MCF 10A (cell line): ENCODE measurements around the gene GAGE12J. TPM values are rescaled to one million over a fixed set of nuclear protein-coding genes. Genes with fewer than 3 reads are reported as not detected.
"Not testable (repeated sequence)": the region's sequence is repeated elsewhere in the genome, so short reads cannot be mapped to it uniquely, and the experiment has no call there.

Experiments used
- BruUV-seq: library from RNA; stranded (reverse); fragments of 400-500 nt; replicated peaks from 2 replicates; lab custom pipeline; 2021; lab: Mats Ljungman, UMichigan
- CTCF ChIA-PET: fragments of 300-600 bp; sonication (Branson Sonifier 250); formaldehyde crosslinking; extraction: SDS; loops from one replicate; lab custom pipeline; 2021; ENCODE audit warnings: antibody characterized with exemption, inconsistent platforms; lab: Yijun Ruan, JAX
- POLR2A ChIA-PET: fragments of 300-600, 350-650 bp; sonication (Branson Sonifier 250); formaldehyde crosslinking; extraction: SDS; loops from one replicate; lab custom pipeline; 2020; ENCODE audit warnings: antibody characterized with exemption, inconsistent platforms; lab: Yijun Ruan, JAX
- DNase-seq: peaks from one replicate; pipeline ENCODE4 v3.0.0-alpha.2; 2018; ENCODE audit not compliant: unreplicated experiment
- H3K27ac Mint-ChIP-seq: one replicate; pipeline ENCODE4 v1.8.0; 2022; ENCODE audit warnings: mild to moderate bottlenecking, low read depth, mixed read lengths; ENCODE audit not compliant: unreplicated experiment
- H3K27me3 Mint-ChIP-seq: one replicate; pipeline ENCODE4 v1.8.0; 2022; ENCODE audit warnings: mixed read lengths; ENCODE audit not compliant: insufficient read depth, unreplicated experiment
- H3K36me3 Mint-ChIP-seq: one replicate; pipeline ENCODE4 v1.8.0; 2022; ENCODE audit warnings: mild to moderate bottlenecking, moderate library complexity, mixed read lengths; ENCODE audit not compliant: insufficient read depth, unreplicated experiment
- H3K4me1 Mint-ChIP-seq: one replicate; pipeline ENCODE4 v1.8.0; 2022; ENCODE audit warnings: mixed read lengths; ENCODE audit not compliant: insufficient read depth, unreplicated experiment
- H3K4me3 Mint-ChIP-seq: one replicate; pipeline ENCODE4 v1.8.0; 2022; ENCODE audit warnings: mild to moderate bottlenecking, moderate library complexity, mixed read lengths; ENCODE audit not compliant: unreplicated experiment
- H3K9me3 Mint-ChIP-seq: one replicate; pipeline ENCODE4 v1.8.0; 2022; ENCODE audit warnings: mixed read lengths; ENCODE audit not compliant: unreplicated experiment
- intact Hi-C: fragments of 100-400 bp; cut with micrococcal nuclease; formaldehyde crosslinking; loops from 2 replicates; pipeline ENCODE4 v1.14.1; 2022
- total RNA-seq: library from RNA; stranded (reverse); gene quantifications from 2 replicates; pipeline ENCODE4 v1.2.3, GENCODE V29; 2022

Gene GAGE12J
- total RNA-seq, 1 experiment from 2014 or later, result not detected

DNA sequence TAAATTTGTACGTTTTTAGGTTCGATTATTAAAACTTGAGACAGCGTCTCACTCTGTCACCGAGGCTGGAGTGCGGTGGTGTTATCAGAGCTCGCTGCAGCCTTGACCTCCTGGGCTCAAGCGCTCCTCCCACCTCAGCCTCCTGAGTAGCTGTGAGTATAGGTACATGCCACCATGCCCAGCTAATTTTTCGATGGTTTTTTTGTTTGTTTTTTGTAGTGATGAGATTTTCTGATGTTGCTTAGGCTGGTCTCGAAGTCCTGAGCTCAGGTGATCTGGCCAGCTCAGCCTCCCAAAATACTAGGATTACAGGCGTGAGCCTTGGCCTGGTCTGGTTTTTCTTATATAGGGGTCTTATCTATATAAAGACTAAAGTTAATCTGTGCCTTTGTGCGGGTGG is 8.6 kb downstream of the GAGE12J start:
- H3K27ac Mint-ChIP-seq, H3K4me3 Mint-ChIP-seq, DNase-seq, CTCF ChIA-PET, H3K36me3 Mint-ChIP-seq, H3K4me1 Mint-ChIP-seq, H3K9me3 Mint-ChIP-seq, H3K27me3 Mint-ChIP-seq, BruUV-seq, intact Hi-C loops, POLR2A ChIA-PET: not testable (repeated sequence)

GRCh38 chrX:49331282-49331681 is 9.4 kb downstream of the GAGE12J start, which contains the start of gene GAGE13:
Gene GAGE13 (plus strand): TSS chrX:49331582. CDS start chrX:49332738, 1,156 bp downstream.
- H3K27me3 Mint-ChIP-seq, intact Hi-C loops, DNase-seq, H3K9me3 Mint-ChIP-seq, POLR2A ChIA-PET, BruUV-seq, H3K27ac Mint-ChIP-seq, H3K4me3 Mint-ChIP-seq, CTCF ChIA-PET, H3K36me3 Mint-ChIP-seq, H3K4me1 Mint-ChIP-seq: not testable (repeated sequence)

GRCh38 chrX:49331841-49332240 is 10.0 kb downstream of the GAGE12J start:
- intact Hi-C loops, H3K36me3 Mint-ChIP-seq, CTCF ChIA-PET, BruUV-seq, H3K27ac Mint-ChIP-seq, H3K9me3 Mint-ChIP-seq, H3K4me3 Mint-ChIP-seq, H3K27me3 Mint-ChIP-seq, POLR2A ChIA-PET, H3K4me1 Mint-ChIP-seq, DNase-seq: not testable (repeated sequence)

GRCh38 chrX:49341449-49341848 is 19.6 kb downstream of the GAGE12J start:
- intact Hi-C loops, DNase-seq, H3K4me1 Mint-ChIP-seq, CTCF ChIA-PET, H3K9me3 Mint-ChIP-seq, H3K36me3 Mint-ChIP-seq, H3K27ac Mint-ChIP-seq, H3K4me3 Mint-ChIP-seq, BruUV-seq, H3K27me3 Mint-ChIP-seq, POLR2A ChIA-PET: not testable (repeated sequence)

GRCh38 chrX:49344496-49345175 is 22.8 kb downstream of the GAGE12J start:
- H3K4me3 Mint-ChIP-seq, H3K4me1 Mint-ChIP-seq: not testable (repeated sequence)

GRCh38 chrX:49345402-49345801 is 23.6 kb downstream of the GAGE12J start:
- BruUV-seq, CTCF ChIA-PET, H3K4me3 Mint-ChIP-seq, H3K27ac Mint-ChIP-seq, H3K36me3 Mint-ChIP-seq, POLR2A ChIA-PET, H3K4me1 Mint-ChIP-seq, H3K9me3 Mint-ChIP-seq, DNase-seq, intact Hi-C loops, H3K27me3 Mint-ChIP-seq: not testable (repeated sequence)

More at GRCh38 chrX:49344496-49345175, 22.8 kb downstream of the GAGE12J start:
- DNase-seq, BruUV-seq, intact Hi-C loops, H3K36me3 Mint-ChIP-seq, H3K27ac Mint-ChIP-seq, H3K9me3 Mint-ChIP-seq, H3K27me3 Mint-ChIP-seq, CTCF ChIA-PET, POLR2A ChIA-PET: not testable (repeated sequence)

DNA sequence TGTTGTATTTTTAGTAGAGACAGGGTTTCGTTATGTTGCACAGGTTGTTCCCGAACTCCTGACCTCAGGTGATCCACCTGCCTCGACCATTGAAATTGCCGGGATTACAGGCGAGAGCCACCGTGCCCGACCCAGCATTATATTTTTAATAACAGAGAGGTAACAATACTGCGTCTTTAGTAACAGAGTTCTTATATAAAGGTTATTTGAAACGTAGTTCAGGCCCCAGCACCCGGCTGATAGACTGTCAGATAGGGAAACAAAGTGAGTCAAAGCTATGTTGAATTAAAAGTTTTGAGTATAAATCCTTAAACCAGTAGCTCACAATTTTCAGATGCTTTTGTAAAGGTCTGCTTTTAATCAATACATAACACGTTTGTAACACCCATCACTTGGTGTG is 24.3 kb downstream of the GAGE12J start:
- BruUV-seq, intact Hi-C loops, DNase-seq, CTCF ChIA-PET, H3K36me3 Mint-ChIP-seq, H3K27me3 Mint-ChIP-seq, H3K9me3 Mint-ChIP-seq, POLR2A ChIA-PET, H3K27ac Mint-ChIP-seq, H3K4me3 Mint-ChIP-seq, H3K4me1 Mint-ChIP-seq: not testable (repeated sequence)

Other genes starting within 250 kb of the GAGE12J start
- 32.1 and 34.5 TPM in 2 replicates for gene PRAF2, start 248.0 kb upstream of the GAGE12J start, total RNA-seq
- gene WDR45, start 242.2 kb upstream of the GAGE12J start, total RNA-seq, result 93.0 and 96.9 TPM in 2 replicates
- 22.0 and 24.4 TPM in 2 replicates for gene GPKOW, start 198.3 kb upstream of the GAGE12J start, total RNA-seq
- gene MAGIX, start 159.3 kb upstream of the GAGE12J start, total RNA-seq, result 0.52 and 0.84 TPM in 2 replicates
- gene PLP2, start 150.1 kb upstream of the GAGE12J start, total RNA-seq, result 292 and 308 TPM in 2 replicates
- gene PRICKLE3, start 135.7 kb upstream of the GAGE12J start, total RNA-seq, result 14.5 and 15.7 TPM in 2 replicates
- 0.75 and 0.79 TPM in 2 replicates for gene SYP, start 121.8 kb upstream of the GAGE12J start, total RNA-seq
- not detected in 2 replicates for gene CACNA1F, start 88.7 kb upstream of the GAGE12J start, total RNA-seq
- 11.0 and 11.5 TPM in 2 replicates for gene CCDC22, start 86.6 kb upstream of the GAGE12J start, total RNA-seq
- 0.26 and 0.32 TPM in 2 replicates for gene FOXP3, start 57.3 kb upstream of the GAGE12J start, total RNA-seq
- gene PPP1R3F, start 52.2 kb upstream of the GAGE12J start, total RNA-seq, result 7.0 and 9.1 TPM in 2 replicates
- gene GAGE10, start 18.4 kb upstream of the GAGE12J start, total RNA-seq, result not detected in 2 replicates
- not detected in 2 replicates for gene GAGE13, start 9.5 kb downstream of the GAGE12J start, total RNA-seq
- not detected in 2 replicates for gene GAGE12C, start 210.1 kb downstream of the GAGE12J start, total RNA-seq
- not detected in 2 replicates for gene GAGE12D, start 219.7 kb downstream of the GAGE12J start, total RNA-seq
- gene GAGE12E, start 229.3 kb downstream of the GAGE12J start, total RNA-seq, result not detected in 2 replicates
- not detected in 2 replicates for gene GAGE12F, start 238.8 kb downstream of the GAGE12J start, total RNA-seq
- gene GAGE12G, start 248.4 kb downstream of the GAGE12J start, total RNA-seq, result not detected in 2 replicates